H1 (cell line): ENCODE measurements around the gene POLR1B.

ENCODE experiments used
- NRF1 ChIP-seq: IDR thresholded peaks from 2 replicates; pipeline ENCODE4 v1.6.1; 2011; ENCODE audit warnings: mild to moderate bottlenecking, low read depth, low read length, improper control_type of control experiment
- TF ChIP-seq, protein P1 (sequence below), 3 experiments: IDR thresholded peaks; 1 replicate in 2 of 3; 2 replicates in 1 of 3; pipeline versions ENCODE4 v1.5.1 to v1.6.1; 2011; ENCODE audit warnings: low read length in 3 of 3, mild to moderate bottlenecking in 3 of 3, inconsistent platforms in 2 of 3, low read depth in 1 of 3, moderate library complexity in 1 of 3; ENCODE audit not compliant: insufficient read depth in 1 of 3; ENCODE audit errors: control extremely low read depth in 1 of 3

DNA sequence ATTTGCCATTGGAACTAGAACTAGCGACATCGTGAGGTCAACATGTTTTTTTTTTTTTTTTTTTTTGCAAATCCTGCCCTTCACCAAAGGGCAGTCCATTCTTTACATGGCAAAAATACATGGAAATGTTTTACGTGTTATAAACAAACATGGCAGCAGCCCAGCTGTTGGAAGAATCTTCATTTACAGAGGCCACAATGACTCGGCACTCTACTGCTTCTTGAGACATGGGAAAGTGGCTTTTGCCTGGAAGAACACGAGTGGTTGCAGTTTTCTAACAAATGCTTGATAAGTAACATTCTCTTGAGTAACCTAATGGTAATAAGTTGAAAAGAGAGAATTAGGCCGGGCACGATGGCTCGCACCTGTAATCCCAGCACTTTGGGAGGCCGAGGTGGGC, 22.8 kb upstream of the POLR1B start:
- TF ChIP-seq, protein P1, sequence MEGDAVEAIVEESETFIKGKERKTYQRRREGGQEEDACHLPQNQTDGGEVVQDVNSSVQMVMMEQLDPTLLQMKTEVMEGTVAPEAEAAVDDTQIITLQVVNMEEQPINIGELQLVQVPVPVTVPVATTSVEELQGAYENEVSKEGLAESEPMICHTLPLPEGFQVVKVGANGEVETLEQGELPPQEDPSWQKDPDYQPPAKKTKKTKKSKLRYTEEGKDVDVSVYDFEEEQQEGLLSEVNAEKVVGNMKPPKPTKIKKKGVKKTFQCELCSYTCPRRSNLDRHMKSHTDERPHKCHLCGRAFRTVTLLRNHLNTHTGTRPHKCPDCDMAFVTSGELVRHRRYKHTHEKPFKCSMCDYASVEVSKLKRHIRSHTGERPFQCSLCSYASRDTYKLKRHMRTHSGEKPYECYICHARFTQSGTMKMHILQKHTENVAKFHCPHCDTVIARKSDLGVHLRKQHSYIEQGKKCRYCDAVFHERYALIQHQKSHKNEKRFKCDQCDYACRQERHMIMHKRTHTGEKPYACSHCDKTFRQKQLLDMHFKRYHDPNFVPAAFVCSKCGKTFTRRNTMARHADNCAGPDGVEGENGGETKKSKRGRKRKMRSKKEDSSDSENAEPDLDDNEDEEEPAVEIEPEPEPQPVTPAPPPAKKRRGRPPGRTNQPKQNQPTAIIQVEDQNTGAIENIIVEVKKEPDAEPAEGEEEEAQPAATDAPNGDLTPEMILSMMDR (IDR thresholded peaks at IDR 0.05; ENCODE audit: control extremely low read depth in 1 of 3, insufficient read depth in 1 of 3, low read depth in 1 of 3, low read length in 3 of 3): no peak
- no peak for TF ChIP-seq NRF1
